Subcutaneous adipose tissue (tissue), 4 donors: ENCODE results near the gene NHERF1. TPM values are rescaled to one million over a fixed set of nuclear protein-coding genes. Genes with fewer than 3 reads are reported as not detected.

Experiments used
- total RNA-seq, 4 donors: library from RNA; depleted of rRNA; stranded (reverse); fragments of >200 nt; gene quantifications; one replicate each; pipeline ENCODE4 v1.1.0, GENCODE V29; 2016
- TF ChIP-seq, protein P1 (sequence below): fragments of 450-650 bp; IDR thresholded peaks from one replicate; pipeline ENCODE4 v1.5.1; 2016; ENCODE audit warnings: low read depth, mild to moderate bottlenecking, control low read depth, antibody characterized with exemption, moderate library complexity

NHERF1 gene
- total RNA-seq, 4 donors from 2014 or later = 10.3 to 26.2 (median 15.1) TPM

- TF ChIP-seq, protein P1, sequence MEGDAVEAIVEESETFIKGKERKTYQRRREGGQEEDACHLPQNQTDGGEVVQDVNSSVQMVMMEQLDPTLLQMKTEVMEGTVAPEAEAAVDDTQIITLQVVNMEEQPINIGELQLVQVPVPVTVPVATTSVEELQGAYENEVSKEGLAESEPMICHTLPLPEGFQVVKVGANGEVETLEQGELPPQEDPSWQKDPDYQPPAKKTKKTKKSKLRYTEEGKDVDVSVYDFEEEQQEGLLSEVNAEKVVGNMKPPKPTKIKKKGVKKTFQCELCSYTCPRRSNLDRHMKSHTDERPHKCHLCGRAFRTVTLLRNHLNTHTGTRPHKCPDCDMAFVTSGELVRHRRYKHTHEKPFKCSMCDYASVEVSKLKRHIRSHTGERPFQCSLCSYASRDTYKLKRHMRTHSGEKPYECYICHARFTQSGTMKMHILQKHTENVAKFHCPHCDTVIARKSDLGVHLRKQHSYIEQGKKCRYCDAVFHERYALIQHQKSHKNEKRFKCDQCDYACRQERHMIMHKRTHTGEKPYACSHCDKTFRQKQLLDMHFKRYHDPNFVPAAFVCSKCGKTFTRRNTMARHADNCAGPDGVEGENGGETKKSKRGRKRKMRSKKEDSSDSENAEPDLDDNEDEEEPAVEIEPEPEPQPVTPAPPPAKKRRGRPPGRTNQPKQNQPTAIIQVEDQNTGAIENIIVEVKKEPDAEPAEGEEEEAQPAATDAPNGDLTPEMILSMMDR = no peak
These were observed 22.3 kb downstream of the NHERF1 start for GRCh38 chr17:74770498-74771318.

DNA sequence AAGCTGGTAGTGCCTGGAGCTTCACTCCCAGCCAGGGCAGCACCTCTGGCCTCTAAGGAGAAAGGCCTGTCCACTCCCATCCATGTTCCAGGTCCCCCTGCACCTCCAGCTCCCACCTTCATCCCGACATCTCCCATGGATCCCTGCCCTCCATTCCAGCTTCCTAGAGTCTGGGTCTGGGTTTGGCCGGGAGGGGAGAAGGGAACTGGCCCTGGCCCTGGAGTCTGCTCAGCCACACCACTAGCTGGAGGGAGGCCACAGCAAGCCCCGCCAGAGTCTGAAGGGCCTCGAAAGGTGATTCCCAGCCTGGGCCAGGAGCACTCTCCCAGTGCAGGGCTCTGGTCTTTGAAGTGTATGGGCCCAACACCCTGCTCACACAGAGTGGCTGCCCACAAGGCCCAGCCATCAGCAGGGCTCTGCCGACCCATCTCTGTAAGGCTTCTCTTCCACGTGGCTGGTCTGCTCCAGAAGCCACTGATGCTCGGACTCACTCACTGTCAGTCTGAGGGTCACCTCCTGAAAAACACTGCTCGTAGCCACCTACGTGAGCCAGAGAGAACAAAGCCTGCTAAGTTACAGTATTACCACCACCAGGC lies 23.0 kb downstream of the NHERF1 start:
- TF ChIP-seq, protein P1 = no peak

DNA sequence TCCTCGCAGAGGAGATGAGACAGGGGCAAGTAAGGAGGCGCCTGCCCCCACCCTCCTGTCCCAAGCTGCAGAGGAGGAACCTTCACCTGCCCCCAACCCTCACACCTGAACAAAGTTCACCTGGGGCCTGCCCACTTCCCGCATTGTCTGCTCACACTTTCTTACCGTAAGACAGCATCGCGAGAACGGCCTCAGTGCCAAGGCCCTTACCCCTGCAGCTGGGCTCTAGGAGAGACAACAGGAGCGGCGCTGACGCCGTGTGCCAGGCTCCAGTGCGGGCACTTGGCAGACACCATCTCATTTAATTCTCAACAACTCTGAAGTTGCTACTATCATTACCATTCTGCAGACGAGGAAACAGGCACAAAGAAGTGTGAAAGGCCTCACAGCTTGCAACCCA lies 23.6 kb downstream of the NHERF1 start:
- TF ChIP-seq, protein P1 = no peak

GRCh38 chr17:74773414-74773813 lies 25.0 kb downstream of the NHERF1 start:
- TF ChIP-seq, protein P1 = no peak

GRCh38 chr17:74773871-74774286 lies 25.5 kb downstream of the NHERF1 start:
- TF ChIP-seq, protein P1 = no peak

GRCh38 chr17:74775409-74776043 lies 27.1 kb downstream of the NHERF1 start:
- TF ChIP-seq, protein P1 = no peak
